HG02973 (cell line): ENCODE data around the gene TBC1D30.
A peak's percentile ranks its signal among the peaks of the same experiment; 100 is the strongest.
"Not testable (repeated sequence)": the region's sequence is repeated elsewhere in the genome, so short reads cannot be mapped to it uniquely, and the experiment has no call there.

ENCODE experiments used
- ATAC-seq: cut with Tn5 transposase; IDR thresholded peaks from one replicate; pipeline ENCODE4 v1.9.1; 2021; ENCODE audit warnings: moderate library complexity; ENCODE audit not compliant: unreplicated experiment

The TBC1D30 gene

DNA sequence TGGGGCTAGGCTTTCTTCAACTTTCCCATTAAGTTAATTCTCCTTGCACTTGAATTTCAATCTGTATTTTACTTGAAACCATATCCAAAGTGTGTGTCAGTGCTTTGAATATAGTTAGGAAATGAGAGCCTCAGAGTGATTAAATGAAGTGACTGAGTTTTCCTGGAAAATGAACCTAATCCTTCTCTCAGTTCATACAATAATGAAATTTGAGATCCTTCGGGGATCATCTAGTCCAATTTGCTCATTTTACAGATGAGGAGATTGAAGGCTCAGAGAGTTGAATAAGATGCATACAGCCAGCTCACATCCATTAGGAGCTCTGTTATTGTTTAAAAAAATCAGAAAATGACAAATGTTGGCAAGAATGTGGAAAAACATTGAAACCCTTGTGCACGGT lies 18.3 kb upstream of the TBC1D30 start:
- ATAC-seq: no peak

DNA sequence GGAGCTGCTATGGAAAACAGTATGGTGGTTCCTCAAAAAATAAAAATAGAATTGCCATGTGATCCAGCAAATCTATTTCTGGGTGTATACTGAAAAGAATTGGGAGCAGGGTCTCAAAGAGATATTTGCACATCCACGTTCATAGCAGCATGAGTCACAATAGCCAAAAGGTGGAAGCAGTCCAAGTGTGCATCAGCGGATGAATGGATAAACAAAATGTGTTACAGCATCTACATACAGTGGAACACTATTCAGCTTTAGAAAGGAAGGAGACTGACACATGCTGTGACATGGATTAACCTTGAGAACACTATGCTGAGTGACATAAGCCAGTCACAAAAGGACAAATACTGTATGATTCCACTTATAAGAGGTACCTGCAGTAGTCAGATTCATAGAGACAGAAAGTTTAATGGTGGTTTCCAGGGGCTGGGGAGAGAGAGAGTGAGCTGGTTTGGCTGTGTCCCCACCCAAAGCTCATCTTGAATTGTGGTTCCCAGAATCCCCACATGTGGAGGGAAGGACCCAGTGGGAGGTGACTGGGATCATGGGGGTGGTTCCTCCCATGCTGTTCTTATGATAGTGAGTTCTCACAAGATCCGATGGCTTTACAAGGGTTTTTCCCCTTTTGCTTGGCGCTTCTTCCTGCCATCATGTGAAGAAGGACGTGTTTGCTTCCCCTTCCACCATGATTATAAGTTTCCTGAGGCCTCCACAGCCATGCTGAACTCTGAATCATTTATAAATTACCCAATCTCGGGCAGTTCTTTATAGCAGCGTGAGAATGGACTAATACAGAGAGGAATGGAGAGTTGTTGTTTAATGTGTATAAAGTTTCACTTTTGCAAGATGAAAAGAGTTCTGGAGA lies 17.6 kb upstream of the TBC1D30 start:
- ATAC-seq: no peak

DNA sequence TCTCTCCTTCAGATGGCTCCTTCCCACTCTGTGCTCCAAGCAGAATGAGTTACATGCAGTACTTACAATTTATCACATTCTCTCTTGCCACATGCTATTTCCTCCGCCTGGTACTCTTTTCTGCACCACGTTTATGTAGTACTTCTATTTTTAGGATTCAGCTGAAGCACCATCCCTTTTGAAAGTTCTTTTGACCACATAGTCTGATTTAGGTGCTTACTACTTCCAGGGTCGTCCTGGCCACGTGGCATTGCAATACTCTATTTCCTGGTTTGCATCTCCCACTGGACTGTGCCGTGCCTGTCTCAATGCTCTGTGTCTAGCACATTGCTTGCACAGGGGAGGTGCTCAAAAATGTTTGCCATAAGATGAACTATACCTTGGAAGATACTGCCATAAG lies 16.3 kb upstream of the TBC1D30 start:
- no peak for ATAC-seq

DNA sequence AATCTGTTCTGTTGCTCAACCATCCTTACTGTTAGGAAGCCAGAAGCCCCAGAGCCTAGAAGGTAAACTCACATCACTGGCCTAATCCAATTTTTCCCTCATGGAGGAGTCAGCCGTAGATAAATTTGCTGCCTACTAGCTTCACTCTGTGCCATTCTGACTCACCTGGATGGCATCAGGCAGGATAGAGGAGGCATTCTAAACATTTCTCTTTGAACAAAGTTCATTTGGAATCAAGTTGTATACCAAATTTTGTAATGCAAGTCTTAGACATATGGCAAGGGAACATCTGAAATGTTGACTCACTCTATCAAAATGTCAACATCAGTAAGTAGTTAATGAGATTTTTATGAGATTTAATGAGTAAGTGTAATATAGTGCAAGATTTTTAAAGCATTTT lies 13.6 kb upstream of the TBC1D30 start:
- ATAC-seq: no peak

DNA sequence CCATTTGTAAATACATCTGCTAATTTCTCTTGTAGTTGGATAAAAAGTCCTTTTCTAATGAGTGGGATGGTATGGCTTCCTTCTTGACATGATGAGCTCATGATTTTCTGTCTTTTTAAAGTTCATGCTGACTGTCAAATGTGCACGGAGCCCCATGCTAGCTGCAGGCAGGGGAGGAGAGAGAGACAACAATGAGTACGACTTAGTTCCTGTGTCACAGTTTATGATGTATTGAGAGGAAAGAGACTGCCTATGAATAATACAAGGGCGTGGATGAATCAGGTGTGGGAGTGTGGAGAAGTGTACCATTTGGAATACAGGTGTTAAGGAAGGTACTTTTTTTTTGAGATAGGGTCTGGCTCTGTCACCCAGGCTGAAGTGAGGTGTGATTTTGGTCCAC lies 10.7 kb upstream of the TBC1D30 start:
- ATAC-seq: no peak

DNA sequence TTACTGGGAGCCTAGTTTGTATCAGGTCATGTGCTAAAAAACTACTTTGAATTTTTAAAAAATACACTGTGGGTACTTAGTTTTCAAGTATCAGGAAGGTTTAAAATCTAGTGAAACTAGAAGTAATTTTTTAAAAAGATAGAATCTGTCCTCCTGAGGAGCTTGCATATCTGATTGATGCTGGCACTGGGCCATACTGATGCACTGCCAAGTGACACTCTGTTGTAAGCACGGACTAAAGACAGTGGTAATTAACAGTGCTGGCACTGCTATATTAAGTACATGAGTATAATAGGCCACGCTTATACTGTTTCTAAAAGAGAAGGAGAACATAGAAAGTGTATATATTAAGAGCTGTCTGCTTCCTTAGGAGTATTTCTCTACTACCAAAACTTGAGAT lies 10.0 kb upstream of the TBC1D30 start:
- no peak for ATAC-seq

DNA sequence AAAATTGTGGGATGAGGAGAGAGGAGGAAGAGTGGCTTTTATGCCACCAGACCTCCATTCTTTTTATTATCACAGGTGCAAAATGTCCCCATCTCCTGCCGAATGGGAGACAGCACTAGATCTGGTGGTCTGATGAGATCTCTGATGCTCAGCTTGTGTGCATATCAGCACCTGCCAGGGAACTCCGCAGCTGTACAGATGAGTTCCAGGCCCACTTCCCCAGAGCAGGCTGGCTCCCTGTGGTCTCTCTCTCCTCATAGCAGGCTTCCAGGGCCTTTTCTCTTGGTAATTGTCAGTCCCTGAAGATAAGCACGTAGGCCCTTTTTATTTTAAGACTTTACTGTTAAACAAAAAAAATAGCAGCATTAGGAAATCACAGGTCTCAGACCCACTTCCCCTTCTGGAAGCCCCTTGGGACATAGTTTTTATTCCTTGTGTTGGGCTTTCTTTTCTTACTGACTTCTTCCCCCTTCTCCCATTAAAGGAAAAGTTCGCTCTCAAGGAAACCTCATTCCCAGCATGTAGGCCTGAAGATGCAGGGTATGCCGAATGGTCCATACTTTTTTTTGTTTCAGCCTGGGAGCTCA lies 4.5 kb upstream of the TBC1D30 start:
- ATAC-seq: no peak

DNA sequence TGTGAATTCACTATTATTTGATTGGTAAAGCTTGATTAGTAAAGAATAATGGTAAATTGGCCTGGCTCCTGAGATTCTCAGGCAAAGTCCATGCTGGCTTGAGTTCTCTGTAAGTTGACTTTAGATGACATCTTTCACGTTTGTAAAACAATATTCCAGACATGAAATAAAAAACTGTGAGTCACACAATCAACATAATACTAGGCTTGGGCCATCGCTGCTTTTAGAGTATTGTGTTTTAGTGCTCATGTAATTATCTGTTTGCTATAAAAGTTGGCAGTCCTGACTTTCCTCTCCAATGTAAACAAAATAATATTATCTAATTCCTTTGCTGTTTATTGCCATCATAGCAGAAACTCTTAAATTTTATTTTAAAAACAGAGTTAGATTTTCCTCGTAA lies 3.9 kb upstream of the TBC1D30 start:
- no peak for ATAC-seq

DNA sequence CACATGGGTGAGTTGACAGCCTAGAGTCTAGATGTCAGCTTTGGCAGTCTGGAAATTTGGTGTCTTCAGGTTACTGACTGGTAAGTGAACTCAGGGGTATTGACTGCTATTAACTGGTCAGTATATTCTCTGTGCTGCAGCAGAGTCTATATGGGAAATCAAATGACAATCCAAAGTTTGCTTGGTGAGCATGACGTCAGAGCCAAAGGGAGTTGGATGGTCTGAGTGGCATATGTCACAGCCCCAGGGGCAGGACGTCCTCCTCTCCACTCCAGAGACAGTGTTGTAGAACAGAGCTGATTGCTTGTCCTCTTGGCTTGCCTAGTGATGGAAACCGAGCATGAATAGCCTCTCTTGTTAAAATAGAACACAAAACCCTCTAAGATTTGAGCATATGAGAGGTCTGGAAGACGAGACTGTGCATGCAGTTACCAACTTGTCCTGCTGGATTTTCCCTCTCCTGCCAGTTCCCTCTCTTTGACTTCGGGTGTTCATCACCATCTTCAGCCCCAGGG lies 3.3 kb upstream of the TBC1D30 start:
- no peak for ATAC-seq

DNA sequence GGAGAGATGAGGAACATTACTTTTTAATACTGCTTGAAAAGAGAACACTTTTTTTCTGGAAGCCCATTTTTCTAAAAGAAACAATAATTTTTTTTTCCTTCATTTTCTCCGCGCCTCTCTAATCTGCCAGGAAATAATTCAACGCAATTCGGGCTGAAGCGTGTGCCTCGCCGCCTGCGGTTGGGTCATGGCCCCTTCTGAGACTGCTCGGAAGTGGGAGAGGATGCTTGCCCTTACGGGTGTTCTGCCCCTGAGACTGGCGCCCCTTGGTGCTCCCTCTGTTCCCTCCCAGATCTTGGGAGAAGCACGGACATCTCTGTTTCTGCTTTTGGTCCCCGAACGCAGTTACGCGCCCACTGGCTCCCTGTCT lies 332 bp upstream of the TBC1D30 start:
- ATAC-seq: peak; percentile 7

DNA sequence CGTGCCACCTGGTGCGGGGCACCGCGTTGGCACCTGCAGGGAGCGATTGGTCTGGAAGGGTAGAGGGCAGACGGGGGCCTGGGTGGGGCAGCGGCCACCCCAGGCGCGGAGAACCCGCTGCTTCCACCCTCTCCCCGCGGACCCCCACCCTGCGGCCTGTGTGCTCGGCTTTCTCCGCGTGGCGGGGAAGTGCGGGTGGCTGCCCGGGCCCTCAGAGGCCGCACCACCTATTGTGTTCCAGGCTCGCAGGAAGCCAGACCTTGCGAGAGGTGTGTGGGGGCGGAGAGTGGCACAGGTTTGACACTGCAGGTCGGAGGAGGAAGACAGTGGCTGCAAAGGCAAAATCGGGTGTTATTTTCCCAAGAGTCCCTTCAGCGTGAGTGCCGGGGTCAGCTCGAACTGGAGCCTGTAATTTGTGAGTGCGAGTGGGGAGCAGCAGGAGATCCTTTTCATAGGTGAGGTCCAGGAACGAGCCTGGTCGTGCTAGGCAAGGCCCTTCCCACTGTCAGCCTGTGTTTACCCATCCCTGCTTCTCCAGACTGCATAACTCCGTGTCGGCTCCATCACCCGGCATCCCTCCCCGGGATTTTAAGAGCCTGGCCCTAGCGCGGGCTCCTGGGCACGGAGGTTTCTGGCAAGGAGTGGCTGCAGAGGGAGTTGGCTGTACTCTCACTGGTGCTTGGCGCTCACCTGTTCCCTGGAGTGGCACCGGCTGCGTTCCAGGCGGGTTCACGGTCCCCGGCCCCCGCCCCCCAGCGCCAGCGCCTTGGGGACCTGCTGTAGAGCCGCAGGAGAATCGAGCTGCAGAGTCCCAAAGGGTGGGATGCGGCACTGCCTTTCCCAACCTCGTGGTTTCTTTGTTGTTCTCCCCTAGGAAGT lies 935 bp downstream of the TBC1D30 start:
- no peak for ATAC-seq

DNA sequence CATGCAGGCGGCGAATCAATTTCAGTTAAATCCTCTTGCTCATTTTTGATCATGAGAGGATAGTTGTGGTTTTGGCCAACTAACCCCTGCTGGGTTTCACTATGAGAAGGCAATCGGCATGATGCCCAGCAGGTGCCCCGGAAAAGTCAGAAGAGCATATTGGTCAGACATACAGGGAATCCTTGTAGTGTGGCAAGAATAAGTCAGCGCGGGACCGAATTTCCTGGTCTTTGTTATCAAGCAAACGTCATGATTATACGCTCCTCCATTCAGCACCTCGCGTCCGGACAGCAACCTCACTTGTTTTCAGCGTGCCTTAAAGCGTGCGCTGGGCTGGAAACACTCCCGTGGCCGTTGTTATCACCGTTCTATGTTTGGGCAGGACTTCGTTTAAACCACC lies 1.8 kb downstream of the TBC1D30 start:
- ATAC-seq: peak; percentile 47

DNA sequence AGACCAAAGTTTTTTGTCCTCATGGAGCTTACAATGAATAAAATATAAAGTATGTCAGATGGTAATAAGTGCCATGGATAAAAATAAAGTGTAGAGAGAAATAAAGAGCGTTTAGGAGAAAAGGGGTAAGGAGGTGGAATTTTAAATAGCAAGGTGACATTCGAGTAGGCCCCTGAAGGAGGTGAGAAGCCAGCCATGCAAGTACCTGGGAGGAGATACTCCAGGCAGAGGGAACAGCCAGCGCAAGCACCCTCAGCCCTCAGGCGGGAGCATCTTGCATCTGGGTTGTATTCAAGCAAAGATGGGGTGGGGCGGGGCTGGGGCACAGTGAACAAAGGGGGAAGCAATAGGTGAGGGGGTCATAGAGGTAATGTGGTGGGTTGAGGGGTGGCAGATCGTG lies 4.3 kb downstream of the TBC1D30 start:
- no peak for ATAC-seq

DNA sequence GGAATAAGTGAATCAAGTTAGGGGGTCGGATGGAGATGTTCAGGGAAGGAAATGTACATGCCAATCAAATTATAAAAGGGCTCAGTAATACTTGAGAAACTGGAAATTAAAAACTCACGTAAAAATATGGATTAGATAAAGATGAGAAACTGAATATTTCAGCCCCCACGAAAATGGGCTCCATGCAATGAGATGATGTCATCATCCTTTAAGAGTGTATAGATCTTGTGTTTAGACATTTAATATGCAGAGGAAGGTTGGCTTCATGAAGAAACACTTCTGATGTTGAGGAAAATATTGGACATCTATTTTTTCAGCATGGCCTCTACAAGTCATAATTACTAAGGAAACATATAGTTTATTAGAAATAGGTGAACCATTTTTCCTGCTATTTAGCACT lies 9.5 kb downstream of the TBC1D30 start:
- ATAC-seq: no peak

DNA sequence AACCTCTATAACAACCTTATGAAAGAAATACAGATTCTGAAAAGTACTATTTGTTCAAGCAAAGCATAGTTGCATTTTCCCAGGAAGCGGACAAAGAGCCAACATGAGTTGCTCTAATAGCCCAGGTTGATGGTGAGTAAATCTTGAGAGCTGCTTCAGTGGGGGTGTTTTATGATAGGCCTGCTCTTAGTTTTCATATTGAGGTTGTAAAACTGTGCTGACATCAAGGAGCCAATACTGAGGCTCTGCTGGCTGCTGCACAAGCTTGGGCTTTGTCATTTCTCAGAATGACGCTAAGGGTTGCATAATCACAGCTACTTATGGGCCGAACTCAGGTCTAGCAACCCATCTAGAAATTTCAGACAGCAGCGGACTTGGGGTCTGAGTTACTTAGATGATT lies 11.5 kb downstream of the TBC1D30 start:
- no peak for ATAC-seq

DNA sequence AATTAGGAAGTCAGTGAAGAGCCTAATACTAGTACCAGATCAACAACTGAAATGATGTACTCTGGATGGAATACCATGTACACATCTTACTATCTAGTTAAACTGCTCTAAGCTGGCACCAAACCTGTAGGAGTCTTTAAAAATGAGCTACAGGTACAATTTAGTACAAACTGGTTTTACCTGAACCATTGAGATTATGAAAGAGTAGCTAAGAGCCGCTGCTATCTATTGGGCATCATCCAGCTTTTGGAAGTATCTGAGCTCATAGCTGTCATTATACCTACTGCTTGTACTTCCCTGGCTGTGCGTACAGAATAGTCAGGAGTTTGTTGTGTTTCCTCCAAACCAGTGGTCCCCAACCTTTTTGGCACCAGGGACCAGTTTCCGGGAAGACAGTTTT lies 12.4 kb downstream of the TBC1D30 start:
- no peak for ATAC-seq

DNA sequence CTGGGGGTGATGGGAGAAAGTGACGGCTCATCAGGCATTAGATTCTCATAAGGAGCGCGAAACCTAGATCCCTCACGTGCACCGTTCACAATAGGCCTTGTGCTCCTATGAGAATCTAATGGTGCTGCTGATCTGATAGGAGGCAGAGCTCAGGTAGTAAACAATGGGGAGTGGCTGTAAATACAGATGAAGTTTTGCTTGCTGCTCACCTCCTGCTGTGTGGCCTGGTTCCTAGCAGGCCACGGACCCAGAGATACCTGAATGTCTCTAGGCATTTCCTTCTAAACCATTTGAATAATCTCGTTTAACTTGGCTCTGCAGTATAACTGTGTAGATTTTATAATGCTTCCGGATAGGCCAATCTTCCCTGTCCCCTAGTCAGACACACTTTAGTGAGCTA lies 13.0 kb downstream of the TBC1D30 start:
- no peak for ATAC-seq

DNA sequence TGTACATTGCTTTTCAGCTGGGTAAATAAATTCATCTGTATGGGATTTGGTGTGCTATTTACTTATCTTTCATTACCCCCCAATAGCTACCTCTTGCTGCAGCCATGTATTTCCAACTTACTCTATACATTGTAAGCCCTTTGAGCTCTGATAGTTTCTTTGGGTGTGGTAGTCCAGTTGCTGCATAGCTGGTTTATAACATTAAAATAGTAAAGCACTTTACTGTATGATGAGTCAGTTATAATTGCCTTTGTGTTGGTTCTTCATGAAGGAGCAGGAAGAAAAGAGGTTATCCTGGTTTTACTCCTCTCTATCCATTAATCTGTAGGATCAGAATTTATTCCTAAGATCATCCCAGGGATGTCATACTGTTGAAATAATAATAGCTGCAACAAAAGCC lies 15.7 kb downstream of the TBC1D30 start:
- ATAC-seq: no peak

DNA sequence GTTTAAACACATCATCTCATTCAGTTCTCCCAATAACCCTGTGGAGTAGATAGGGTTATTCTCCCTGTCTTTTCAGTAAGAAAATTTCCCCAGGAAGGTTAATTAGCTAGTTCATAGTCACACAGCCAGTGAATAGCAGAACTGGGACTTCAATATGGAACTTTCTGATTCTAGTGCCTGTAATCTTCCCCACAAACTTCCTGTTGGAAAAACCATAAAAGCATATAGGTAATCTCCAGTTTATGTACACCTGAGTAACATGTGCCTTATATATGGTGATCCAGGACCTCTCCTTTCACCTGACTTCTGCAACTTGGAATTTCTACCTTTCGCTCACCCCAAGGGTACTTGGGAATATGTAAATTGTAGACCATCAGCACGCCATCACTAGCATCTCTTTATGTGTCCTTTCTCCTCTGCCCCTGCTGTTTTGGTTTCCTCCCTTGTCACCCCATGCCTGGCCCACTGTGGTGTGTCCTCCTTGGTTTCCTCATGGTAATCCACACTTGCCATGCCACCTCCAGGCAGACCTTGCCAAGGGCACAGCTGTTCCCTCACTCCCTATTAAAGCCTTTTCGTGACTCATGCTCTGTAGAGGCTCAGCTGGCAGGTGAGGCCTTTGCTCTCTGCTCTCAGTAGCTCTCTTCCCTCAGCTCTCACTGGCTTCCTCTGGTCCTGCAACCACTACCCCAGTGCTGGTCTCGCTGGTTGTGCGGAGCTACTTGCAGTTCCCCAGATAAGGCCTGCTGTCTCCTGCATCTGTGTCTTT lies 16.7 kb downstream of the TBC1D30 start:
- no peak for ATAC-seq

DNA sequence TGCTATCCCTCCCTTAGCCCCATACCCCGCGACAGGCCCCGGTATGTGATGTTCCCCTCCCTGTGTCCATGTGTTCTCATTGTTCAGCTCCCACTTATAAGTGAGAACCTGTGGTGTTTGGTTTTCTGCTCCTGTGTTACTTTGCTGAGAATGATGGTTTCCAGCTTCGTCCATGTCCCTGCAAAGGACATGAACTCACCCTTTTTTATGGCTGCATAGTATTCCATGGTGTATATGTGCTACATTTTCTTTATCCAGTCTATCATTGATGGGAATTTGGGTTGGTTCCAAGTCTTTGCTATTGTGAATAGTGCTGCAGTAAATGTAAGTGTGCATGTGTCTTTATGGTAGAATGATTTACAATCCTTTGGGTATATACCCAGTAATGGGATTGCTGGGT lies 24.0 kb downstream of the TBC1D30 start:
- ATAC-seq: not testable (repeated sequence)
